ENCODE data around the gene IL6ST. TPM values are rescaled to one million over a fixed set of nuclear protein-coding genes. Genes with fewer than 3 reads are reported as not detected.
"Not testable (repeated sequence)": the region's sequence is repeated elsewhere in the genome, so short reads cannot be mapped to it uniquely, and the experiment has no call there.

The IL6ST gene
- polyA plus RNA-seq, 3 donors = 112 to 133 (median 114) TPM

- no peak for DNase-seq
These were observed 9.6 kb downstream of the IL6ST start for GRCh38 chr5:55985181-55985580.

- no peak for DNase-seq
These were observed 10.8 kb downstream of the IL6ST start for GRCh38 chr5:55983986-55984385.

GRCh38 chr5:55982957-55983381, 11.8 kb downstream of the IL6ST start:
- no peak for DNase-seq

- DNase-seq = no peak
These were observed 21.5 kb downstream of the IL6ST start for GRCh38 chr5:55973296-55973695.

GRCh38 chr5:55969956-55970355, 24.8 kb downstream of the IL6ST start:
- DNase-seq = no peak

GRCh38 chr5:55966284-55966683, 28.5 kb downstream of the IL6ST start:
- DNase-seq = no peak

GRCh38 chr5:55965525-55965924, 29.2 kb downstream of the IL6ST start:
- DNase-seq = no peak

GRCh38 chr5:55960779-55961178, 34.0 kb downstream of the IL6ST start:
- DNase-seq = no peak

- DNase-seq = no peak
These were observed 35.6 kb downstream of the IL6ST start for GRCh38 chr5:55959208-55959607.

- not testable (repeated sequence) for DNase-seq
These were observed 53.6 kb downstream of the IL6ST start for GRCh38 chr5:55941154-55941553.

- DNase-seq = not testable (repeated sequence)
These were observed 57.2 kb downstream of the IL6ST start for GRCh38 chr5:55937598-55937997.

- peak; percentile 69 for DNase-seq
These were observed 58.6 kb downstream of the IL6ST start for GRCh38 chr5:55936100-55936693.

- DNase-seq = no peak
These were observed 59.4 kb downstream of the IL6ST start for GRCh38 chr5:55935371-55935770.

- DNase-seq = no peak
These were observed 60.0 kb downstream of the IL6ST start for GRCh38 chr5:55934720-55935119.

- no peak for DNase-seq
These were observed 60.6 kb downstream of the IL6ST start for GRCh38 chr5:55934115-55934613.

- DNase-seq = no peak
These were observed 61.2 kb downstream of the IL6ST start for GRCh38 chr5:55933377-55934114.

GRCh38 chr5:55932700-55933099, 62.1 kb downstream of the IL6ST start:
- no peak for DNase-seq

- DNase-seq = no peak
These were observed 65.6 kb downstream of the IL6ST start for GRCh38 chr5:55929020-55929799.

- DNase-seq = no peak
These were observed 66.7 kb downstream of the IL6ST start for GRCh38 chr5:55927861-55928655.

GRCh38 chr5:55926476-55926875, 68.3 kb downstream of the IL6ST start:
- DNase-seq = no peak

GRCh38 chr5:55925712-55926111, 69.1 kb downstream of the IL6ST start:
- DNase-seq = no peak

GRCh38 chr5:55925181-55925580, 69.6 kb downstream of the IL6ST start:
- no peak for DNase-seq
